Ecto neural progenitor cell (in vitro differentiated cells): ENCODE results near the gene ISLR2.

Experiments
- DNase-seq: peaks from one replicate; pipeline ENCODE4 v3.0.0-alpha.2; 2018; ENCODE audit warnings: low spot score

The ISLR2 gene

GRCh38 chr15:74176262-74177214 is 46.2 kb downstream of the ISLR2 start:
- no peak for DNase-seq

- no peak for DNase-seq
These were observed 48.1 kb downstream of the ISLR2 start for GRCh38 chr15:74178326-74179100.

- DNase-seq: no peak
These were observed 48.9 kb downstream of the ISLR2 start for GRCh38 chr15:74179101-74179841.

- DNase-seq: no peak
These were observed 49.8 kb downstream of the ISLR2 start for GRCh38 chr15:74179983-74180880.

GRCh38 chr15:74180881-74181602 is 50.7 kb downstream of the ISLR2 start:
- DNase-seq: no peak

- no peak for DNase-seq
These were observed 51.7 kb downstream of the ISLR2 start for GRCh38 chr15:74182131-74182530.

GRCh38 chr15:74184582-74185091 is 54.3 kb downstream of the ISLR2 start:
- DNase-seq: no peak

GRCh38 chr15:74185710-74186348 is 55.4 kb downstream of the ISLR2 start:
- DNase-seq: no peak
